H1 (cell line): Measurements from ENCODE around the gene ALDH1L2. TPM values are rescaled to one million over a fixed set of nuclear protein-coding genes. Genes with fewer than 3 reads are reported as not detected.

Experiments used
- CTCF ChIA-PET: fragments of 300-600 bp; sonication (Branson Sonifier 250); formaldehyde crosslinking; loops from one replicate; lab custom pipeline; 2021; ENCODE audit not compliant: partially characterized antibody; lab: Charles Lee
- POLR2A ChIA-PET: fragments of 300-600 bp; sonication (Branson Sonifier 250); formaldehyde crosslinking; loops from one replicate; lab custom pipeline; 2021; ENCODE audit warnings: inconsistent platforms; ENCODE audit not compliant: partially characterized antibody; lab: Charles Lee
- DNase-seq, 2 experiments: peaks; one replicate each; pipeline versions ENCODE4 v3.0.0 to v3.0.0-alpha.2; 2010 to 2022; ENCODE audit warnings: low spot score in 2 of 2, low read depth in 1 of 2, mixed read lengths in 1 of 2
- FAIRE-seq: peaks from 2 replicates; lab custom pipeline; 2011; peaks lifted over from hg19 to GRCh38; lab: Jason Lieb, UNC
- H2AFZ ChIP-seq: 2 replicates; pipeline ENCODE4 v1.8.1; 2012; ENCODE audit warnings: low read length, inconsistent platforms
- H2AK5ac ChIP-seq: 2 replicates; pipeline ENCODE4 v1.6.1; 2013; ENCODE audit warnings: low read depth, low read length
- H2BK120ac ChIP-seq: replicated peaks from 2 replicates; pipeline ENCODE3; 2013; ENCODE audit warnings: low read depth, low read length, inconsistent platforms
- H2BK12ac ChIP-seq: 2 replicates; pipeline ENCODE4 v1.6.1; 2013; ENCODE audit warnings: low read depth, low read length
- H2BK15ac ChIP-seq: 2 replicates; pipeline ENCODE4 v1.6.1; 2013; ENCODE audit warnings: low read length
- H2BK20ac ChIP-seq: 2 replicates; pipeline ENCODE4 v1.6.1; 2013; ENCODE audit warnings: low read length
- H2BK5ac ChIP-seq: 2 replicates; pipeline ENCODE4 v1.6.1; 2013; ENCODE audit warnings: low read depth, low read length
- H3K14ac ChIP-seq: 2 replicates; pipeline ENCODE4 v1.6.1; 2013; ENCODE audit warnings: inconsistent platforms; ENCODE audit not compliant: insufficient read length
- H3K18ac ChIP-seq: 2 replicates; pipeline ENCODE4 v1.6.1; 2013; ENCODE audit warnings: low read length; ENCODE audit errors: extremely low read depth
- H3K23ac ChIP-seq: 2 replicates; pipeline ENCODE4 v1.6.1; 2013; ENCODE audit warnings: inconsistent platforms; ENCODE audit not compliant: insufficient read length
- H3K23me2 ChIP-seq: 2 replicates; pipeline ENCODE4 v1.6.1; 2013; ENCODE audit warnings: low read depth, low read length
- H3K27ac ChIP-seq: 2 replicates; pipeline ENCODE4 v1.6.1; 2011; ENCODE audit warnings: low read depth, low read length, inconsistent platforms
- H3K27me3 ChIP-seq, 4 experiments: replicated peaks in 1 of 4; 1 replicate in 1 of 4; 2 replicates in 3 of 4; pipeline versions ENCODE4 v1.6.1 to v1.8.1; 2011 to 2013; ENCODE audit warnings: low read length in 3 of 4, mild to moderate bottlenecking in 3 of 4, inconsistent platforms in 2 of 4, mixed read lengths in 2 of 4, moderate library complexity in 1 of 4; ENCODE audit not compliant: control insufficient read depth in 3 of 4, insufficient read depth in 3 of 4; ENCODE audit errors: extremely low read depth in 1 of 4
- H3K36me3 ChIP-seq, 4 experiments: 2 replicates each; pipeline versions ENCODE4 v1.6.1 to v1.8.1; 2011 to 2013; ENCODE audit warnings: mild to moderate bottlenecking in 4 of 4, low read length in 3 of 4, moderate library complexity in 2 of 4, control low read depth in 1 of 4, inconsistent platforms in 1 of 4; ENCODE audit not compliant: insufficient read depth in 4 of 4, control insufficient read depth in 2 of 4
- H3K4ac ChIP-seq: replicated peaks from 2 replicates; pipeline ENCODE3; 2013; ENCODE audit warnings: low read length, low read depth, mixed read lengths, inconsistent platforms; ENCODE audit not compliant: insufficient read length
- H3K4me1 ChIP-seq, 4 experiments: replicated peaks in 1 of 4; 1 replicate in 1 of 4; 2 replicates in 3 of 4; pipeline versions ENCODE4 v1.6.1 to v1.8.1; 2011 to 2013; ENCODE audit warnings: low read length in 3 of 4, inconsistent platforms in 2 of 4, mixed read lengths in 1 of 4; ENCODE audit not compliant: insufficient read depth in 4 of 4, control insufficient read depth in 3 of 4
- H3K4me2 ChIP-seq, 2 experiments: 2 replicates each; pipeline versions ENCODE4 v1.6.1 to v1.8.1; 2011 to 2013; ENCODE audit warnings: low read depth in 2 of 2, low read length in 2 of 2, control low read depth in 1 of 2, inconsistent platforms in 1 of 2, mild to moderate bottlenecking in 1 of 2; ENCODE audit not compliant: insufficient read depth in 1 of 2
- H3K4me3 ChIP-seq, 4 experiments: fragments of 200-600, 300-600 bp in 1 of 4; sonication (generic), shearing (Covaris generic), sonication (Bioruptor Twin) in 1 of 4; 2 replicates each; pipeline versions ENCODE4 v1.5.1 to v1.8.1; 2011 to 2016; ENCODE audit warnings: low read length in 4 of 4, low read depth in 3 of 4, control low read depth in 2 of 4, inconsistent platforms in 2 of 4, mild to moderate bottlenecking in 2 of 4, mixed read lengths in 1 of 4, moderate library complexity in 1 of 4; ENCODE audit not compliant: insufficient read depth in 2 of 4; ENCODE audit errors: extremely low read depth in 1 of 4
- H3K56ac ChIP-seq: replicated peaks from 2 replicates; pipeline ENCODE3; 2013; ENCODE audit warnings: low read depth, mild to moderate bottlenecking, mixed read lengths, low read length, inconsistent platforms; ENCODE audit not compliant: insufficient read length
- H3K79me1 ChIP-seq: 2 replicates; pipeline ENCODE4 v1.6.1; 2013; ENCODE audit warnings: low read depth, low read length, control low read depth
- H3K79me2 ChIP-seq, 2 experiments: 2 replicates each; pipeline versions ENCODE4 v1.6.1 to v1.8.1; 2012 to 2013; ENCODE audit warnings: low read length in 2 of 2, mild to moderate bottlenecking in 2 of 2, inconsistent platforms in 1 of 2; ENCODE audit not compliant: insufficient read depth in 2 of 2, control insufficient read depth in 1 of 2
- H3K9ac ChIP-seq, 4 experiments: replicated peaks in 1 of 4; 1 replicate in 1 of 4; 2 replicates in 3 of 4; pipeline versions ENCODE4 v1.6.1 to v1.8.1; 2011 to 2013; ENCODE audit warnings: low read depth in 3 of 4, low read length in 3 of 4, control low read depth in 2 of 4, mild to moderate bottlenecking in 2 of 4, moderate library complexity in 2 of 4, inconsistent platforms in 1 of 4; ENCODE audit errors: extremely low read depth in 1 of 4
- H3K9me3 ChIP-seq, 2 experiments: 2 replicates each; pipeline versions ENCODE4 v1.6.1 to v1.8.1; 2012 to 2013; ENCODE audit warnings: mild to moderate bottlenecking in 2 of 2, moderate library complexity in 2 of 2, control low read depth in 1 of 2, inconsistent platforms in 1 of 2, low read depth in 1 of 2, low read length in 1 of 2, mixed read lengths in 1 of 2; ENCODE audit not compliant: insufficient read depth in 2 of 2
- H4K20me1 ChIP-seq, 2 experiments: replicated peaks in 1 of 2; 2 replicates each; pipeline versions ENCODE3 to v1.8.1; 2011 to 2013; ENCODE audit warnings: inconsistent platforms in 2 of 2, low read length in 2 of 2, mild to moderate bottlenecking in 1 of 2; ENCODE audit not compliant: insufficient read depth in 2 of 2, control insufficient read depth in 1 of 2
- H4K5ac ChIP-seq: 2 replicates; pipeline ENCODE4 v1.6.1; 2013; ENCODE audit warnings: low read length, low read depth, mixed read lengths, inconsistent platforms; ENCODE audit not compliant: insufficient read length
- H4K8ac ChIP-seq: 2 replicates; pipeline ENCODE4 v1.8.0; 2013; ENCODE audit warnings: mild to moderate bottlenecking, moderate library complexity, low read length, inconsistent platforms; ENCODE audit not compliant: insufficient read depth; ENCODE audit errors: extremely low read depth
- H4K91ac ChIP-seq: replicated peaks from 2 replicates; pipeline ENCODE3; 2013; ENCODE audit warnings: low read length, mixed read lengths, inconsistent platforms; ENCODE audit not compliant: insufficient read length
- ATF3 ChIP-seq: IDR thresholded peaks from 2 replicates; pipeline ENCODE4 v1.6.1; 2011; ENCODE audit warnings: low read depth, mild to moderate bottlenecking, low read length; ENCODE audit not compliant: insufficient read depth
- BACH1 ChIP-seq: IDR thresholded peaks from 2 replicates; pipeline ENCODE4 v1.6.1; 2012; ENCODE audit warnings: low read length, improper control_type of control experiment
- BRCA1 ChIP-seq: IDR thresholded peaks from 2 replicates; pipeline ENCODE4 v1.6.1; 2012; ENCODE audit warnings: low read depth, low read length, improper control_type of control experiment
- CBX8 ChIP-seq: fragments of 300-800, 300-1000 bp; sonication (generic); IDR thresholded peaks from 2 replicates; pipeline ENCODE4 v1.7.1; 2016; ENCODE audit warnings: low read depth, low read length, borderline replicate concordance
- CHD2 ChIP-seq: IDR thresholded peaks from 2 replicates; pipeline ENCODE4 v1.6.1; 2012; ENCODE audit warnings: low read length, improper control_type of control experiment
- CTCF ChIP-seq, 3 experiments: IDR thresholded peaks; 1 replicate in 2 of 3; 2 replicates in 1 of 3; pipeline versions ENCODE4 v1.5.1 to v1.6.1; 2011; ENCODE audit warnings: low read length in 3 of 3, mild to moderate bottlenecking in 3 of 3, inconsistent platforms in 2 of 3, low read depth in 1 of 3, moderate library complexity in 1 of 3; ENCODE audit not compliant: insufficient read depth in 1 of 3; ENCODE audit errors: control extremely low read depth in 1 of 3
- GTF2F1 ChIP-seq: IDR thresholded peaks from 2 replicates; pipeline ENCODE4 v1.6.1; 2012; ENCODE audit warnings: low read depth, low read length, improper control_type of control experiment, borderline replicate concordance
- MAX ChIP-seq: IDR thresholded peaks from 2 replicates; pipeline ENCODE4 v1.6.1; 2012; ENCODE audit warnings: inconsistent platforms
- RBBP5 ChIP-seq: IDR thresholded peaks from 2 replicates; pipeline ENCODE4 v1.7.1; 2012; ENCODE audit warnings: low read depth, mild to moderate bottlenecking, inconsistent platforms, low read length, moderate library complexity, borderline replicate concordance
- YY1 ChIP-seq: IDR thresholded peaks from 2 replicates; pipeline ENCODE4 v1.6.1; 2011; ENCODE audit warnings: low read depth, mild to moderate bottlenecking, low read length
- WGBS, 2 experiments: shearing (Covaris generic) in 1 of 2; methylation state at CpG; one replicate each; pipeline versions ENCODE4 v1.1.6 to v1.1.7; 2013 to 2015; ENCODE audit warnings: low lambda C conversion rate in 2 of 2, mixed read lengths in 2 of 2, inconsistent platforms in 1 of 2, low coverage in 1 of 2, missing lambda C conversion rate in 1 of 2; ENCODE audit not compliant: insufficient replicate concordance in 2 of 2, insufficient coverage in 1 of 2, insufficient read length in 1 of 2; ENCODE audit errors: extremely low coverage in 1 of 2, missing lambda C conversion rate in 1 of 2; 5-methylcytosine and 5-hydroxymethylcytosine counted together
- polyA plus RNA-seq, 7 experiments: library from polyadenylated mRNA; depleted of rRNA in 3 of 7; stranded (reverse) in 5 of 7; unstranded in 2 of 7; fragments of >200 nt in 5 of 7; fragments of 200-250 nt in 2 of 7; gene quantifications; 1 replicate in 5 of 7; 2 replicates in 1 of 7; 4 replicates in 1 of 7; pipeline versions ENCODE4 v1.2.1 to v1.2.3, GENCODE V29; 2011 to 2013; ENCODE audit warnings: missing spikeins in 2 of 7, mixed read lengths in 2 of 7
- total RNA-seq: library from RNA; stranded (reverse); fragmentation: NEBNext Ultra II Directional; extraction: Animal tissue kit (Norgen Biotek cat#: 25700); gene quantifications from 2 replicates; pipeline ENCODE4 v1.2.1, GENCODE V29; 2021

Gene ALDH1L2
- total and polyA plus RNA-seq, 2 of the 8 experiments (the other 6 are each of a cell fraction or from before 2014, with no cell fraction given), result 3.7 to 7.2 TPM

GRCh38 chr12:104974626-104975290, 109.5 kb downstream of the ALDH1L2 start:
- Histone ChIP-seq H2AFZ (no peak overlapping the region), H3K79me2 (no peaks in the 10 kb centered on the region), H2BK5ac (no peak overlapping the region), H2BK15ac (no peak overlapping the region), H3K23ac (no peak overlapping the region), H2BK12ac (no peak overlapping the region), H4K20me1 (no peaks in the 10 kb centered on the region), H3K9ac (no peak overlapping the region), H3K4me2 (no peak overlapping the region), H3K56ac (no peak overlapping the region), H3K27me3 (no peaks in the 10 kb centered on the region), H3K14ac (no peak overlapping the region), H3K27ac (no peak overlapping the region), H4K5ac (no peak overlapping the region), H3K4me1 (no peaks in the 10 kb centered on the region), H3K36me3 (no peaks in the 10 kb centered on the region), H3K4ac (no peak overlapping the region), H3K79me1 (no peaks in the 10 kb centered on the region), H3K23me2 (no peaks in the 10 kb centered on the region), H3K9me3 (no peaks in the 10 kb centered on the region), H2AK5ac (no peak overlapping the region), H4K8ac (no peak overlapping the region), H3K4me3 (no peak overlapping the region), H4K91ac (no peak overlapping the region), H2BK120ac (no peak overlapping the region), H2BK20ac (no peak overlapping the region), H3K18ac (no peak overlapping the region)
- ChIA-PET POLR2A (no interaction called here), CTCF (interaction anchor here (0.8 kb wide), 1 partner anchor 16 kb away, joined by 5 read pairs; no protein-coding TSS in a partner anchor)
- DNase-seq (no peak), FAIRE-seq (no peak)
- WGBS, 2 experiments, result 81% methylated on average over 7 of the region's 7 CpGs; no CpG with 5 or more reads in 1 of the 2 experiments
- TF ChIP-seq CBX8 (no peak), CTCF (IDR thresholded peaks at IDR 0.05; ENCODE audit: control extremely low read depth in 1 of 3, insufficient read depth in 1 of 3, low read depth in 1 of 3, low read length in 3 of 3) (no peak), YY1 (no peak), RBBP5 (no peak), GTF2F1 (no peak), ATF3 (no peak), CHD2 (no peak), BRCA1 (no peak), BACH1 (no peak), MAX (no peak)
